GM12892 (cell line): ENCODE data around the gene JHY.

ENCODE experiments used
- DNase-seq: peaks from one replicate; pipeline ENCODE4 v3.0.0; 2011; ENCODE audit not compliant: insufficient read length
- FAIRE-seq: peaks from 2 replicates; lab custom pipeline; 2011; peaks lifted over from hg19 to GRCh38; lab: Jason Lieb, UNC
- POLR2A ChIP-seq: IDR thresholded peaks from 2 replicates; pipeline ENCODE4 v1.6.1; 2011; ENCODE audit warnings: low read depth, low read length, control low read depth
- POLR2AphosphoS5 ChIP-seq: IDR thresholded peaks from 2 replicates; pipeline ENCODE4 v1.6.1; 2011; ENCODE audit warnings: low read depth, low read length, control low read depth
- TAF1 ChIP-seq: IDR thresholded peaks from 2 replicates; pipeline ENCODE4 v1.6.1; 2011; ENCODE audit warnings: low read depth, mild to moderate bottlenecking, control low read depth, low read length, borderline replicate concordance

Gene JHY

GRCh38 chr11:122874991-122875390 lies 7.6 kb upstream of the JHY start:
- TF ChIP-seq POLR2A (no peak), POLR2AphosphoS5 (no peak), TAF1 (no peak)
- DNase-seq, result no peak
- FAIRE-seq, result peak; percentile 68

- no peak for FAIRE-seq
- TF ChIP-seq TAF1, result no peak
- TF ChIP-seq POLR2AphosphoS5, result no peak
- no peak for TF ChIP-seq POLR2A
- no peak for DNase-seq
Observed at GRCh38 chr11:122877732-122878131, 4.8 kb upstream of the JHY start.

- no peak for TF ChIP-seq POLR2AphosphoS5
- TF ChIP-seq TAF1, result no peak
- TF ChIP-seq POLR2A, result no peak
- DNase-seq, result no peak
- FAIRE-seq, result no peak
Observed at GRCh38 chr11:122879785-122880184, 2.8 kb upstream of the JHY start.

- DNase-seq (peak; percentile 32), FAIRE-seq (peak; percentile 91)
- 0 out of 2 replicates have a peak, but pooled peaks have one; percentile 31 for TF ChIP-seq POLR2A
- TF ChIP-seq TAF1, result no peak
- no peak for TF ChIP-seq POLR2AphosphoS5
Observed at GRCh38 chr11:122882857-122883645, 492 bp downstream of the JHY start.

GRCh38 chr11:122883646-122883979 lies 1.1 kb downstream of the JHY start:
- DNase-seq, result no peak
- FAIRE-seq, result no peak
- TF ChIP-seq TAF1 (no peak), POLR2A (no peak), POLR2AphosphoS5 (no peak)

GRCh38 chr11:122888162-122888561 lies 5.6 kb downstream of the JHY start:
- TF ChIP-seq POLR2AphosphoS5 (no peak), POLR2A (no peak), TAF1 (no peak)
- DNase-seq (no peak), FAIRE-seq (peak; percentile 70)

GRCh38 chr11:122893131-122893530 lies 10.6 kb downstream of the JHY start:
- DNase-seq, result no peak
- TF ChIP-seq POLR2AphosphoS5 (no peak), POLR2A (no peak), TAF1 (no peak)

GRCh38 chr11:122895563-122895962 lies 13.0 kb downstream of the JHY start:
- TF ChIP-seq POLR2A (no peak), POLR2AphosphoS5 (no peak), TAF1 (no peak)
- no peak for DNase-seq
- FAIRE-seq, result peak; percentile 74

More at GRCh38 chr11:122893131-122893530, 10.6 kb downstream of the JHY start:
- FAIRE-seq, result no peak

GRCh38 chr11:122897606-122898210 lies 15.1 kb downstream of the JHY start:
- TF ChIP-seq TAF1, result no peak
- TF ChIP-seq POLR2AphosphoS5, result no peak
- TF ChIP-seq POLR2A, result no peak
- DNase-seq (no peak), FAIRE-seq (no peak)

- DNase-seq (no peak), FAIRE-seq (peak; percentile 33)
- TF ChIP-seq TAF1, result no peak
- TF ChIP-seq POLR2AphosphoS5, result no peak
- TF ChIP-seq POLR2A, result no peak
Observed at GRCh38 chr11:122898799-122899198, 16.2 kb downstream of the JHY start.

- FAIRE-seq (peak; percentile 62), DNase-seq (no peak)
- no peak for TF ChIP-seq TAF1
- TF ChIP-seq POLR2AphosphoS5, result no peak
- no peak for TF ChIP-seq POLR2A
Observed at GRCh38 chr11:122900587-122901202, 18.1 kb downstream of the JHY start.
